HK-2 (cell line): ENCODE results near the gene ACAD11.
"Not testable (repeated sequence)": the region's sequence is repeated elsewhere in the genome, so short reads cannot be mapped to it uniquely, and the experiment has no call there.

Experiments
- DNase-seq: peaks from one replicate; pipeline ENCODE4 v3.0.0-alpha.2; 2018; ENCODE audit not compliant: unreplicated experiment

ACAD11 gene

DNA sequence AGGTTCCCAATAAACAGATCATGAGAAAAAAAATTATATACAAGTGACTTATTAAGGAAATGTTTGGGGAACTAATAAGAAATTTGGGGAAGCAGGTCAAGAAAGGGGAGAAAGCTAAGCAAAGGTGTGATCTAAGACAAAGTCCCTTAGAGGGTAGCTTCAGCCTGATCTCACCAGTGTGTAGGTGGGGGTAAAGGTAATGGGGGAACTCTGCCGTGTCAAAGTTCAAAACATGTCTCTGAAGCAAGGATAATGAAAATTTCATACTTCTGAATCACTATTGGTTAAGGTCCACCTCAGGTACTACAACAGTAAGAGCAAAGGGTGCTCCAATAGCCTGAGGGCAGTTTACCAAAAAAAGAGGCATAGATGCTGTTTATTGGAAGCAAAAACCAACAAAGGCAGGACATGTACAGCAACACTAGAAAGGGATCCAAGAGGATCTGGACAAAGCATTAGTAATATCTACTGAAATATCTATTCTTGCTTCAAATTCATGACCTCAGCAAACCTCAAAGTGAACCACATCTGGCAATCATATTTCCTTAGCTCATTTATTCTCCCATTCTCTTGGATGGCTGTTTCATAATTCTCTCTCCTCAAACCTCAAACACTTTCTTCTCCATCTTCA, 6.9 kb downstream of the ACAD11 start:
- no peak for DNase-seq

DNA sequence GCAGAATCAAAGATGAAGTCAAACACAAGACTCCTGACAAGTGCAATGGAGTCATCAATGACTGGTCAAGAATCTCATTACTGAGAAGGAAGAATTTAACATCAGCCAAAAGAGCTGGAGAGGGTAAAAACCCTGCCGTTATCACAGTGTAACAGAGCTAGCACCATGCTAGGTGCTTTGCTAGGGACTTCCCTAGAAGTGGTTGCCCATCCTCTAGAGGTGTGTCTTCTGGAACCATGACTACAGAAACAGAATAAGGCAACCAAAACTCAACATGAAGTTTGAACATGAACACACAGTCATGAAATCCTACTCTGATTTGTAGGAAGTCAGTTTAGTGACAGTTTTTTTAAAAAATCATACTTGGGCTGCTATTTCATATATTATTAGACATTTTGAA, 9.5 kb downstream of the ACAD11 start:
- DNase-seq: no peak

DNA sequence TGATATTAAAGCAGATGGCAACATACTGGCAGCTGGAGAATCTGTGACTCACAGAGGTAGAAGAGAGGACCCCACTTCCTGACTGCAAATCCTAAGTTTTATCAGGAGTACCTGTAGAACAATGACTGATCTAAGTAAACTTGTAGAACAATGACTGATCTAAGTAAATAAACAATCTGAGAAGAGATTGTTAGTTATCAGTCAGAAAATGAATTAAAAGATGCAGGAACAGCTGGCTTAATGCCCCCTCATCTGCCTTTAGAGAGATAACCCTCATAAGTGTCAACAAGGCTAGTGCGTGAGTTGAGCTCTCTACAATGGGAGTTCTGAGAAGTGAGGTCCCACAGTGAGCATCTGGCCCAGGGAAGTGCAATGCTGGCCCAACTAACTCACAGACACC, 14.6 kb downstream of the ACAD11 start:
- no peak for DNase-seq

DNA sequence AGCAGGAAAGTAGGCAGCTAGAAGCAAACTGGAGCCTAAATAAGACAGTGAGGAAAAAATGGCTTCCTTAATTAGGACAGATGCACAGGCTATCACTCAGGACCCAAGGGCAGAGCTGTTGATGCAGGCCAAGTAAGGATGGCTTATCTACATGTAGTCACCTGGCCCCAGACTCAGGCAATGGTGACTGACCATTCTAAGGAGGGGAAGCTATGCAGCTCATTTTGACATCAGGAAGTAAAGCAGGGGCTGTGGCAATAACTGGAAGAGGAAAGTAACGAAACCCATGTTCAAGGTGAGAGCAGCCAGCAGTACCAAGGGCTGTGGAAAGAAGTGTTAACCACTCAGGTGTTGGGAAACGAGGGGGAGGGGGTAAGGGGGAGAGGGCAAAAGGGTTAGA, 16.2 kb downstream of the ACAD11 start:
- no peak for DNase-seq

DNA sequence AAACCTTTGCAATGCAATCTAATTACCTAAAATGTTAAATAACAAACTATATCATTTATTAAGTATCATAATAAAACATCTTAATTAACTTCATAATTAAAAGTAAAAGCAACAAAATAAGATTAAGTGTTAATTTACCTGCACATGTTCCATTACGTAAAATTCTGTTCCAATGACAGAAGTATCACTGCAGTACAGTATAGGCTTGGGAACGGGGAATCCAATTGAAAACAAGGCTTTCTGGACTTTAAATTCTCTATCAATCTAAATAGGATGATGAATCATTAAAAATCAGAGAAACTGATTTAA, 17.1 kb downstream of the ACAD11 start:
- no peak for DNase-seq

DNA sequence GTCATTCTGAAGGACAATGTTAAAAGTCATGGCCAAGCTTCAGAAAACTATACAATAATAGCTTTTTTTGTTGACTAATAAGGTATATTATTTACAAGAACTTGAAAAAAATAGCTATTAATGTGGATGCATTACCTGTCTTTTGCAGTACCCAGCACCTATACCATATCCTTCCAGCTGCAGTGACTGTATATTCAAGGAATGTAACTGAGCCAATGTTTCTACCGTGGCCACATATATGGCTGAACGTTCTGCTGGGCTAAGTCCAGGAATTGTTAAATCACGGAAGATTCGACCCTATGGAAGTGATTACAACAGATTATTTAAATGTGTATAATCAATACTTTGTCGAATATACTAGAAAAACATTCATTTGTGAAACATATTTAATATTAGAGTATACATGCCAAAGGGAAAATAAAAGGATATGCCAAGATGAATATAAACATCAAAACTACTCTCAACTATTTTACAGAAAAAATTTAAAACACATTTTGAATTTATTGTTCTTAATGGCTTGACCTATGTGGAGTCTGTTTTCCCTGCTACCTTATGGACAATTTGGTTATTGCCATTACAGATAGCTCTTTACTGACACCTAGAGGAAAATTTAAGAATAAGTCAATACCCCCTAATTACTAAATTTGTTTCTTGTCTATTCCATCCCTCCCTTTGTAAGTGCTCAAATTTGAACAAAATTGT, 17.6 kb downstream of the ACAD11 start:
- DNase-seq: no peak

DNA sequence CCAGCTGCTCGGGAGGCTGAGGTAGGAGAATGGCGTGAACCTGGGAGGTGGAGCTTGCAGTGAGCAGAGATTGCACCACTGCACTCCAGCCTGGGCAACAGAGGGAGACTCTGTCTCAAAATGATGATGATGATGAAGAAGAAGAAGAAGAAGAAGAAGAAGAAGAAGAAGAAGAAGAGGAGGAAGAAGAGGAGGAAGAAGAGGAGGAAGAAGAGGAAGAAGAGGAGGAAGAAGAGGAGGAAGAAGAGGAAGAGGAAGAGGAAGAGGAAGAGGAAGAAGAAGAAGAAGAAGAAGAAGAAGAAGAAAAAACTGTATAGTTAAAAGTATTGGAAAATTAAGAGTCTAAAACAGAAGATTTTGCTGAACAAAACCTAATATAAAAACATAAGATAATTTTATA, 18.2 kb downstream of the ACAD11 start:
- not testable (repeated sequence) for DNase-seq

DNA sequence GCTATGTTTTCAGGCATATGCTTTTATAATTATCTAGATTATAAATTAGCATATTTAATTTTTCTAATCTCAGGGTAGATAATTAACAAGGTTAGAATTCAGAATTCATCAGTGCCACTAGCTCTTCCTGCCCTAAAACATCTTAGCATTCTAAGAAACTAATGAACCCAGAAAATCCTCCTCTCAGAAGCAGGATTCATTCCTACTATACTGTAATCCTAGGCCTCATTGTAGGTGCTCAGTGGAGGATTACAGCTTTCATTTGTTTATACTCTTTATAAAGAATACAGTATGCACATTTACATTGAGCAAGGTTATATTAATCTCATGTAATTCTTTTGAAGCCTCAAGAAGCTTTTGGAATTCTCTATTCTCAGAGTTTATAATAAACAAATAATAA, 20.9 kb downstream of the ACAD11 start:
- no peak for DNase-seq

DNA sequence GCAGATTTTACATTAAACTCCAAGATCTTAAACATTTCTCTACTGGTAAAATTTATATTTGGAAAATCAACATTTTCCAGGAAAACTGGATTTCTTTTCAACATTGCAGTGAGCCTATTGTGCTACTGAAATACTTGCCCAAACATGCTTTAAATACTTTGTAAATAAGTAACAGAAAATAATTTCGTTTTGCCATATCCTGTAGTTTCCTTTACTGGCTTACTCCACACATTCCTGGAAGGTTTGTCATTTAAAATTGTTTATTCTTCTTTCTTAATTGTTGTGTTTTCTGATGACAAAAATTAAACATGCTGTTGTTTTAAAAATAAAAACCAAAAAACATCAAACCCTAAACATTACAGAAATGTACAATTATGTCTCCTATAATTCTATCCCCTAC, 22.0 kb downstream of the ACAD11 start:
- no peak for DNase-seq

DNA sequence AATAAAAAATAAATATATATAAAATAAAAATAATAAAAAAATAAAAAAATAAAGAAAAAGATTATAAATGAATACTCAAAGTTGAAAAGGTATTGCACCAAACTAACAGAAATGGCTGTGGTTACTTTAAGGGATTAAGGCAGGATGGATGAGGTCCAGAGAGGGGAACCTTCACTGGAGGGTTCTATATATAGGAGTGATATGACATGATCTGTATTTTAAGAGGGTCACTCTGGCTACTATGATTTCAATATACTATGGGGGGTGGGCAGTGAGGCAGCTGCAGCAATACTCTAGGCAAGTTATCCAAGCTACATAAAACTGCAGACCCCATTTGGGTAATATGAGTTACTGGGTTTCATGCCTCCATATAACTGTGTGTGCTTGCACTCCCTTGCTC, 24.6 kb downstream of the ACAD11 start:
- no peak for DNase-seq

DNA sequence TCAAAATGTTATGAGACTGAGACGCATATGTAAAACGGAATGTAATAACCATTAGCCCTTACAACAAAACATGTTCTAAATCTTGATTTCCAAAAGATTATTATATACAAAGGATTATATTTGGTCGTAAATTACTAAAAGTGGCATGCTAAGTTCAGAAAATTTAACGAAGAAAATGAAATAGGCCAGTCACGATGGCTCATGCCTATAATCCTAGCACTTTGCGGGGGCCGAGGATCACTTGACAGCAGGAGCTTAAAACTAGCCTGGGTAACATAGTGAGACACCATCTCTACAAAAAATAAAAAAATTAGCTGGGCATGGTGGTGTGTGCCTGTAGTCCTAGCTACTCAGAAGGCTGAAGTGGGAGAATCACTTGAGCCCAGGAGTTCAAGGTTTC, 29.0 kb downstream of the ACAD11 start:
- no peak for DNase-seq

DNA sequence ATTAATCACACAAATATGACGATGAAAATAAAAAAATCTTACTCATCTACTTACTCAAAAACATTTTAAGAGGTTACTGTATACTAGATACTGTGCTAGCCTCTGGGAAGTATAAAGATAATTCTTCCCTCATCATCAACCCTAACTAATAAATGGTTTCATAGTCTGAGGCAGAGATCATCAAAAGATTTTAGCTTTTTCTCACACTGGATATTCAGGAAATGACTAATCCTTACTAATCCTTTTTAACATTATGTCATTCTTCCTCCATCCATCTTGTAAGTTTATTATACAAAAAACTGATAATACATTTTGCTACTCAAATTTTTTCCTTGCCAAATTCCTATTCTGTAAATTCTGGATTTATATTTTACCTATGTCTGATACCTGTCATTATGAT, 29.7 kb downstream of the ACAD11 start:
- DNase-seq: no peak

DNA sequence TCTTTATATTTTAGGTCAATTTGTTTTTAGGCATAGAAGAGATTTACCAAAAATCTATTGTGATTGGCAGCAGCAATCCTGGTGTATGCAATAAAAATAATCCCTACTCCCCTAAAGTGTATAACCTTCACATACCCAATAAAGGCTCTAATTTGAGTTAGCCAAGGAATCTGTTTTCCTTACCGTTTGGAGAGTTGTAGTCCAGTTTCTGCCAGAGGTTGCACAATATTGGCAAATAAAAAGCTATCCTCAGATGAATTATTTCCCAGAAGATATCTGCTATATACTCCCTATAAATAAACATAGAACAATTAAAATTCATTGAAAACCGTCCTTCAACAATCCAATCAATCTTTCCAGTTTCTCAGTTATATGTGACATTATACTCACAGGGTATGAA, 31.5 kb downstream of the ACAD11 start:
- DNase-seq: no peak

DNA sequence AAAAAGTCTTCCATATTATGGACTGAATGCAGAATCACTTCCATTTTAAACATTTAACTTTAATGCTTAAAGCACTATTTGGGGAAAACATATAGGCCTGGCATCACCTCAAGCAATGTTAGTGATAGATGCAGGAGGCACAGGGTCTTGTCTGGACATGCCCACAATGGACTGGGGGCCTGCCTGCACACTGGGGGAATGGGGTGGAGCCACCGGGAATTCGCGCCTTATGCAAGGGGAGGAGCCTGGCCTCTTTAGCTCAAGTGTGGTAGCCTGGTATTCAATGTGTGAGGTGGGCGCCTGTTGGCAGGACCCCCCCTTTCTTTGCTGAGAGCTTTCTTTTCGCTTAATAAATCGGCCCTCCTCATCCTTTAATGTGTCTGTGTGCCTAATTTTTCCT, 32.7 kb downstream of the ACAD11 start:
- DNase-seq: no peak

DNA sequence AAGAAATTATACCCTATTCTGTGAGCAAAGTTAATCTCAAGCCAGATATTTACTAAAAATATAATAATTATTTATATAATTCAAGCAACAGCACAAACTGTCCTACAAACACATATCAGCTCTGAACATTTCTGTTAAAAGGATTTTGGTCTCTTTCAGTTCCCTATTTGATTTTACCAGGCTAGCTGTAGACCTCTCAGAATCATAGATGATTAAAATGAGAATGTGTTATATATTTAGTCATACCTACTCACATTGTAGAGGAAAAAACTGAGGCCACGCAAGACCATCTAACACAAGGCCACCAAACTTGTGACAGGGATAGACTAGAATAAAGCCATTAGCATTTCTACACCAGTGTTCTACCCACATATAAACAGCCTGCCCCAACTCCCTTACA, 34.0 kb downstream of the ACAD11 start:
- no peak for DNase-seq

DNA sequence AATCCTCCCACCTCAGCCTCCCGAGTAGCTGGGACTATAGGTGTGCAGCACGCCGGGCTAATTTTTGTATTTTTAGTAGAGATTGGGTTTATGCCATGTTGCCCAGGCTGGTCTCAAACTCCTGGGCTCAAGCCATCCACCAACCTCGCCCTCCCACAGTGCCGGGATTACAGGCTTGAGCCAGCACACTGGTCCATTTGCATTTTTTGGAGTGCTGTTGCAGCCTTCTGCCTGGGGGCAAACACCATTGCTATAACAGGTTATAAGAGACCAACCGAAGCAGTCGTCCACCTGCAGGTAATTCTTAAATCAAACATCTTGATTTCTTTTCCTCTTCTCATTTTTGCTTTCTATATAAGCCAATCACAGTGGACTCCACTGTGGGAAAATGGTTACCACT, 34.8 kb downstream of the ACAD11 start:
- no peak for DNase-seq

DNA sequence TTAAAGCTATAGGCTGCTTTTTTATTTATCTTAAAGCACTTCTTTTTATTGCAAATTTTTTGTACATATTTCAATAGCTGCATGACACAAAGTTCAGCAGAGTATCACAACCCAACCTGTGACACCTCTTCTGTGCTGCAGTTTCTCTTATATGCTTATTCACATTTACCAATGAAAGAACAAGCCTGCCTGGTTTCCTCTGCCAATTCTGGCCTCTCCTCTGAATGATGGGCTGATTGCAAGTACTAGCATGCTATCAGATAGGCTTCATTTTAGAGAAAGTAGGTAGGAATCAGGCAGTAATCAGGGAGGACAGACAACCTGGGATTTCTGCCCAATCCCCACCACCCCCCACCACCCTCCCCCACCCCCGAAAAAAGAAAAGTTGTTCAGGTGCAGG, 36.0 kb downstream of the ACAD11 start:
- no peak for DNase-seq

DNA sequence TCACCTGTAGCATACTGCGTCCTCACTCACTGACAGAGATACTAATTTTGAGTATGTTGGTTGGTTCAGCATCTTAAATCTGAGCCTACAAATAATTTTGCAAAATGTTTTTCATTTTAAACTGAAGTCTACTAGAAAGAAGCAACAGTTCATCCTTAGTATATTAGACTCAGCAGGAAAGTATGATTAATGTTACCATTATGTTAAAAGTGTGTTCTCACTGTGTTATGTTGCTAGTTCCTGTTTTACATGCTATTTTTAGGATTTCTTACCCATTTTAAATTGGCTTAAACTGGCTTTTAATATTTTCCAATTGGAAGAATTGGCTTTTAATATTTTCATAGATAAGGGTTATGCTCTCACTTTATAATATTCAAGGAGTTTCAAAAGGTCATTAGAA, 36.8 kb downstream of the ACAD11 start:
- no peak for DNase-seq

DNA sequence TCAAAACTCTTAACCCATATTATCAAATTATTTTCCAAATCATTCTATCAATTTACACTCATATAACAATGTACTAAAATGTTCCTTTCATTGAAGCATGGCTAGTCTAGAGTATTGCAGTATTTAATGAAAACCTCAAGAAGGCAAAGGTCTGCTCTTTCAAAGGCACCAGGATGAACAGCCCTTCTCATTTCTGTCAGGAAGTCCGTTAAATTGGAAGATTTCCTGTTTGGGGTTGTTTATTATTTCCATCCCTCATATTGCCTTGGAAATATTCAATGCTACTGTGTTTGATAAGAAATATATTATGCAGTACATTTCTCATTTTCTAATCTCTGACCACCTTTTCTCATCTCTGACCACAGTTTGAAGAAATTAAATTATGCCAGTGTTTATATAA, 37.5 kb downstream of the ACAD11 start:
- DNase-seq: no peak

DNA sequence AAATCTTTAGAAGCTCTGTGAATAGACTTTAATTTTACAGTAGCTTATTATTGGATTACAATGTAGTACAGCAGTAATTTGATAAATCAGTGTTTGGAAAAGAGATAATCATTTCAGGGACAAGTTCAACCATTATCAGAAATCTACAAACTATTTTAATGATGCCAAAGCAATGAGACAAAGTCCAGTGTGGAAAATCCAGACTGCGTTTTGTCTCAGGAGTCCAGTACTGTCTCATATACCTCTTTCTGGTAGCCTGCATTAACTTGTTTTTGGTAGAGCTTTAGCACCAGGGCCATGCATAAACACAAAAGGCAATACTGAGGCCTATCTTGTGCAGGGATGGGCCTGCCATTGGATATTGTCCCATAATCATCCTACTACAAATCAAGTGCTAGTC, 42.8 kb downstream of the ACAD11 start:
- DNase-seq: no peak

DNA sequence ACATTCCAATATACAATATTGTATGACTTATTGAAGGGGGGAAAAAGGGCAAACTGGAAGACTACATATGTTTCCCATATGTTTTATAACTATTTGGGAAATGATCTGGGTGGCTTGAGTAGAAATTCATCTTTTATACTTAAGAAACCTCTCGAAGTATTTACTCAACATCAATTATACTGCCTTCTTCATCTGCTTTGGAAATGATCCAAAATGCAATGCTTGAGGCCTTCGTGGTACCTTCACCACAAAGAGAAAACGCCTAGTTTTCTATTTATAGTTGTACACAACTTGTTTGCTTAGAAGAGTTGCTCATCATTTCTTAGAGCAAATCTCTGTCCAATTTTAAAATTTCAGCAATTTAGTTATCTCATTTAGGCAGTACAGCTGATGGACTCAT, 43.7 kb downstream of the ACAD11 start:
- DNase-seq: no peak

DNA sequence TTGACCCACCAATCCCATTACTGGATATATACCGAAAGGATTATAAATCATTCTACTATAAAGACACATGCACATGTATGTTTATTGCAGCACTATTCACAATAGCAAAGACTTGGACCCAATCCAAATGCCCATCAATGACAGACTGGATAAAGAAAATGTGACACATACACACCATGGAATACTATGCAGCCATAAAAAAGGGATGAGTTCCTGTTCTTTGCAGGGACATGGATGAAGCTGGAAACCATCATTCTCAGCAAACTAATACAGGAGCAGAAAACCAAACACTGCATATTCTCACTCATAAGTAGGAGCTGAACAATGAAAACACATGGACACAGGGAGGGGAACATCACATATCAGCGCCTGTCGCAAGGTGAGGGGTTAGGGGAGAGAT, 44.3 kb downstream of the ACAD11 start:
- DNase-seq: not testable (repeated sequence)

DNA sequence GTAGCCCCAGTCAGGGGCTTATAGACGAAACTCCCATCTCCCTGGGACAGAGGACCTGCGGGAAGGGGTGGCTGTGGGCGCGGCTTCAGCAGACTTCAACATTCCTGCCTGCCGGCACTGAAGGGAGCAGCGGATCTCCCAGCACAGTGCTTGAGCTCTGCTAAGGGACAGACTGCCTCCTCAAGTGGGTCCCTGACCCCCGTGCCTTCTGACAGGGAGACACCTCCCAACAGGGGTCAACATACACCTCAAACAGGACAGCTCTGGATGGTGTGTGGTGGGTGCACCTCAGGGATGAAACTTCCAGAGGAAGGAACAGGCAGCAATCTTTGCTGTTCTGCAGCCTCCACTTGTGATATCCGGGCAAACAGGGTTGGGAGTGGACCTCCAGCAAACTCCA, 53.0 kb downstream of the ACAD11 start:
- DNase-seq: not testable (repeated sequence)

DNA sequence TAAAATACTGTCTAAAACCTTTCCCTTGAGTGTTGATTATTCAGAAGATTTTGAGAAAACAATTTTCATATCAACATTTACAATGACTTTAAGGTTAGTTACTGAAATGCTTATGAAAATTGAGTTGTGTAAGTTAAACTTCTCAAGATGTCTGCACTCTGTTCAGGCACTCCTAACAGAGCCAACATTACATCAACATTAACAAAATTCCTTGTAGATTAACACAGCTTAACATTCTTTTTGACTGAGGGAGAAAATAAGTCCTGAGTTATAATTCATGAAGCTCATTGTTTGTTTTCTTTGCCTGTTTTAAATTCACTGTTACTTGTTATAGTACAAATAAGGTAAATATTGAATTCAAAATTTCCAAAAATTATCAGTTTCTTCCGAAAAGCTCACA, 53.5 kb downstream of the ACAD11 start:
- no peak for DNase-seq
